Lower lobe of right lung (tissue), 2 donors: ENCODE data around the gene PI4KA. TPM values are rescaled to one million over a fixed set of nuclear protein-coding genes. Genes with fewer than 3 reads are reported as not detected.
"Not testable (repeated sequence)": the region's sequence is repeated elsewhere in the genome, so short reads cannot be mapped to it uniquely, and the experiment has no call there.

Experiments
- ATAC-seq, 2 donors: fragments of 200-7000 bp; cut with Tn5 transposase; one replicate each; pipeline ENCODE4 v1.9.1; 2020 to 2022; ENCODE audit warnings: mild to moderate bottlenecking in 2 of 2, moderate library complexity in 2 of 2
- DNase-seq: peaks from one replicate; pipeline ENCODE4 v3.0.0-alpha.2; 2020
- H3K27ac ChIP-seq: fragments of 200-600 bp; one replicate; pipeline ENCODE4 v1.8.0; 2022
- H3K27me3 ChIP-seq: fragments of 200-600 bp; one replicate; pipeline ENCODE4 v1.8.0; 2022; ENCODE audit warnings: low read depth
- H3K36me3 ChIP-seq: fragments of 200-600 bp; one replicate; pipeline ENCODE4 v1.8.0; 2022; ENCODE audit warnings: mild to moderate bottlenecking
- H3K4me1 ChIP-seq: fragments of 200-600 bp; one replicate; pipeline ENCODE4 v1.8.0; 2022
- H3K4me3 ChIP-seq: fragments of 200-600 bp; one replicate; pipeline ENCODE4 v1.8.0; 2022; ENCODE audit warnings: mild to moderate bottlenecking
- H3K9me3 ChIP-seq: fragments of 200-600 bp; one replicate; pipeline ENCODE4 v1.8.0; 2022
- intact Hi-C: fragments of 100-400 bp; cut with DNase I; formaldehyde crosslinking; loops from one replicate; pipeline ENCODE4 v1.11.0; 2022
- total RNA-seq: library from RNA; stranded (reverse); fragmentation: NEBNext Ultra II Directional; extraction: Animal tissue kit (Norgen Biotek cat#: 25700); gene quantifications from one replicate; pipeline ENCODE4 v1.2.1, GENCODE V29; 2021
- TF ChIP-seq, protein P1 (sequence below): fragments of 200-600 bp; IDR thresholded peaks from one replicate; pipeline ENCODE4 v1.8.0; 2022; ENCODE audit warnings: antibody characterized with exemption, mild to moderate bottlenecking
- donor health status: DM: no; HTN: yes; CAD: no; lungs with severe emphysema.

The PI4KA gene
- total RNA-seq, 1 donor from 2014 or later, result 109 TPM

DNA sequence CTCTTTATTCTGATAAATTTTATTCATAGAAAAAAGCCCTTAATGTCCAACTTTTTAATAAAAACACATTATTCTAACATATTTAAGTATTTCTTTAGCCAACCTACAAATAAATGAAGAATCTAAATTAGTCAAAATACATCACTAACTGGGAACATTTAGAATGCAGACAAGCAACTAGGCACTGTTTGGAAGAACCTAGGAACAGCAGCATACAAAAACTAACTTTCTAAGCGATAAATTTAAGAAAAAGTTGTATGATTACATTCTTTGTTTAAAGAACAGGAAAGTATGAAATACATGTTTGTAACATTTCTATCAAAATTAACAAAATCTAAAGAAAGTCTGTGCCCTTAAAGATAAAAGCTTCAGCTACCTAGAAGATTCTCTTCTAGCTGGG is 35.3 kb downstream of the PI4KA start:
- no peaks in the 10 kb centered on the region for H3K27me3 ChIP-seq
- TF ChIP-seq, protein P1, sequence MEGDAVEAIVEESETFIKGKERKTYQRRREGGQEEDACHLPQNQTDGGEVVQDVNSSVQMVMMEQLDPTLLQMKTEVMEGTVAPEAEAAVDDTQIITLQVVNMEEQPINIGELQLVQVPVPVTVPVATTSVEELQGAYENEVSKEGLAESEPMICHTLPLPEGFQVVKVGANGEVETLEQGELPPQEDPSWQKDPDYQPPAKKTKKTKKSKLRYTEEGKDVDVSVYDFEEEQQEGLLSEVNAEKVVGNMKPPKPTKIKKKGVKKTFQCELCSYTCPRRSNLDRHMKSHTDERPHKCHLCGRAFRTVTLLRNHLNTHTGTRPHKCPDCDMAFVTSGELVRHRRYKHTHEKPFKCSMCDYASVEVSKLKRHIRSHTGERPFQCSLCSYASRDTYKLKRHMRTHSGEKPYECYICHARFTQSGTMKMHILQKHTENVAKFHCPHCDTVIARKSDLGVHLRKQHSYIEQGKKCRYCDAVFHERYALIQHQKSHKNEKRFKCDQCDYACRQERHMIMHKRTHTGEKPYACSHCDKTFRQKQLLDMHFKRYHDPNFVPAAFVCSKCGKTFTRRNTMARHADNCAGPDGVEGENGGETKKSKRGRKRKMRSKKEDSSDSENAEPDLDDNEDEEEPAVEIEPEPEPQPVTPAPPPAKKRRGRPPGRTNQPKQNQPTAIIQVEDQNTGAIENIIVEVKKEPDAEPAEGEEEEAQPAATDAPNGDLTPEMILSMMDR, result no peak
- H3K4me3 ChIP-seq, result no peak overlapping the region
- no peak for DNase-seq
- H3K9me3 ChIP-seq, result no peaks in the 10 kb centered on the region
- peaks cover 90% of the 10 kb centered on the region for H3K36me3 ChIP-seq
- intact Hi-C loops, result no loop called here
- H3K27ac ChIP-seq, result no peak overlapping the region
- no peaks in the 10 kb centered on the region for H3K4me1 ChIP-seq
- no peak for ATAC-seq

DNA sequence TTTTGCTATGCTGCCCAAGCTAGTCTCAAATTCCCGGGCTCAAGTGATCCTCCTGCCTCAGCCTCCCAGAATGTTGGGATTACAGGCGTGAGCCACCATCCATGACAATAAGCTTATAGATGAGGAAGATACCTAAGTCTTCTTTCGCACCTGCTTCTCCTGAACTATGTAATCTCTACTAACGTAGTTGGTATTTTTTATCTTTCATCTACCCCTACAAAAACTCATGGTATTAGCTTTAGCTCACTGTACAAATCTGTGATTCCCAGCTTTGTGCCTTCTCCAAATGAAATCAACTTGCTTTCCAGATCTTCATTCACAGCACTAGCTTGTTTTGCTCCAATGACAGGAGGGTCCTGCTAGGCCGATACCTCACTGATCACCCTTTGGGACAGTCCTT is 36.4 kb downstream of the PI4KA start:
- TF ChIP-seq, protein P1, result no peak
- H3K36me3 ChIP-seq, result peaks cover 90% of the 10 kb centered on the region
- no peaks in the 10 kb centered on the region for H3K9me3 ChIP-seq
- H3K27me3 ChIP-seq, result no peaks in the 10 kb centered on the region
- H3K4me1 ChIP-seq, result no peaks in the 10 kb centered on the region
- intact Hi-C loops, result no loop called here
- DNase-seq (no peak), ATAC-seq (no peak)
- no peak overlapping the region for H3K4me3 ChIP-seq
- H3K27ac ChIP-seq, result no peak overlapping the region

DNA sequence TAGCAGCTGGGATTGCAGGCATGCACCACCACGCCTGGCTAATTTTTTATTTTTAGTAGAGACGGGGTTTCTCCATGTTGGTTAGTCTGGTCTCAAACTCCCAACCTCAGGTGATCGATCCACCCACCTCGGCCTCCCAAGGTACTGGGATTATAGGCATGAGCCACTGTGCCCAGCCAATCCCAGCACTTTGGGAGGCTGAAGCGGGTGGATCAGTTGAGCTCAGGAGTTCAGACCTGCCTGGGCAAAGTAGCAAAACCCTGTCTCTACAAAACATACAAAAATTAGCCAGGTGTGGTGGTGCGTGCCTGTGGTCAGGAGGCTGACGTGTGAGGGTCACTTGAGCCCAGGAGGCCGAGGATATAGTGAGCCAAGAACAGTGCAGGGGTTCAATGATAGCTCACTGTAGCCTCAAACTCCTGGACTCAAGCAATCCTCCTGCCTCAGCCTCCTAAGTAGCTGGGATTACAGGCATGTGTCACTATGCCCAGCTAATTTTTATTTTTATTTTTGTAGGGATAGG is 36.8 kb downstream of the PI4KA start:
- H3K4me3 ChIP-seq, intact Hi-C loops, H3K4me1 ChIP-seq, ATAC-seq, DNase-seq, H3K27me3 ChIP-seq, H3K9me3 ChIP-seq, H3K27ac ChIP-seq: not testable (repeated sequence)
- H3K36me3 ChIP-seq, result peaks cover 90% of the 10 kb centered on the region

DNA sequence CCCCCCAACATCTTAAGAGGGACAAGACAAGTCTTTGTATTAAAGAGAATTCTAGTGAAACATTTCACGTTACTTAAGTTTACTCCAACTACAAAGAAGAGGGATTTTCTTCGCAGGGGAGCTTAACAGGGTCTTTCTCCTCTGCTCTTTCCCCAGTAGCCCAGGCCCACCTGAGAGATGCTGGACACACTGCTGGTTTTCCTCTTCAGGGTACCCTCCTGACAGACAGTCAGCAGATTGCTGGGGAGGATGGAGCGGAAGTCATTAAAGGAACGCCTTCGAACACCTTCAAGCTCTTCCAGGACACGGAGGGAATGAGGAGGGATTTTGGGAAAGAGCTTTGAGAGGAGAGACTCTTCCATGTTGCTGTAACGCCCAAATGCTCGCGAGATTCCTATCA is 39.1 kb downstream of the PI4KA start:
- H3K4me1 ChIP-seq, result no peaks in the 10 kb centered on the region
- H3K36me3 ChIP-seq, result peaks cover 95% of the 10 kb centered on the region
- intact Hi-C loops, result no loop called here
- no peak overlapping the region for H3K4me3 ChIP-seq
- no peak for ATAC-seq
- no peak overlapping the region for H3K27ac ChIP-seq
- no peaks in the 10 kb centered on the region for H3K9me3 ChIP-seq
- H3K27me3 ChIP-seq, result no peaks in the 10 kb centered on the region
- DNase-seq, result no peak
- TF ChIP-seq, protein P1, result no peak

DNA sequence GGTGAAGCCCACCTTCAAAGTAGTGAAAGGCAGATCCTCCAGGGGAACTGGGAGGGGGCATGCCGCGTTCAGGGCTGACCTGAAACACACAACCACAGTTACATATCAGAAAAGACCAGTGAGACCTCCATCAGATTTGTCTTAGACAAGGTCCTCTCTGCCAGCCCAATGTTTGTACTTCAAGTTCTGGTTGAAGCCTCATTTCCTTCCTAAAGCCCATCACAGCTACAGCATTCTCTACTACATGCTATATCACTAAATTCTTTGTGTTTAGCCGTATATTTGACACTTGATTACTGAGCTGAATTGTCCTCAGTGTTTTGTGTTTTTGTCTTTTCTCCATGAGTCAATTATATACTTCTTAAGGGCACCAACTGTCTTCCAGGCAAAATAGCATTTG is 40.1 kb downstream of the PI4KA start:
- no peak for ATAC-seq

DNA sequence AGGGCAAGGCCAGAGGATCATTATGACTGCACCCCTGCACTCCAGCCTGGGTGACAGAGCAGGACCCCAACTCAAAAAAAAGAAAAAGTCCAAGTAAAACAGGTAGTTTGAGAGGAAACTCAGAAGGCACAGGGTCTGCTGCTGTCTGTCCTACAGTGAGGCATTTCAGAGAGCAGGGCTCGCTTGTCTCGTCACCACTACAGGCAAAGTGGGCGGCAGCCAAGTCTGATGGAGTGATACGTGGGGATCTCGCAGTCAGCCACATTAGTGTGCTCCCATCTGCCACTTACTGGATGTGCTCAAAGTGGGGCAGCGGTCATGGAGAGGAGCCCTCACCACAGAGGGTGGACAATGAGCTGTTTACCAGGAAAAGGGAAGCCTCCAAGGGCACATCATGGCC is 42.1 kb downstream of the PI4KA start:
- no peaks in the 10 kb centered on the region for H3K4me1 ChIP-seq
- H3K4me3 ChIP-seq, result no peak overlapping the region
- no peaks in the 10 kb centered on the region for H3K27me3 ChIP-seq
- no peaks in the 10 kb centered on the region for H3K9me3 ChIP-seq
- no peak for DNase-seq
- peak in 1 of 2 donors; percentile 11 for ATAC-seq
- peaks cover 96% of the 10 kb centered on the region for H3K36me3 ChIP-seq
- TF ChIP-seq, protein P1, result no peak
- no peak overlapping the region for H3K27ac ChIP-seq
- intact Hi-C loops, result no loop called here

More for the DNA sequence above, 40.1 kb downstream of the PI4KA start:
- Histone ChIP-seq H3K9me3 (no peaks in the 10 kb centered on the region), H3K27ac (no peak overlapping the region), H3K36me3 (peaks cover 96% of the 10 kb centered on the region), H3K4me3 (no peak overlapping the region), H3K4me1 (no peaks in the 10 kb centered on the region), H3K27me3 (no peaks in the 10 kb centered on the region)
- TF ChIP-seq, protein P1, result no peak
- intact Hi-C loops, result no loop called here
- no peak for DNase-seq
